GM23338 (cell line): ENCODE data around the gene PMEL.

Source experiments
- CREB1 ChIP-seq: fragments of 250-450 bp; sonication (Bioruptor Pico); IDR thresholded peaks from 2 replicates; pipeline ENCODE4 v1.5.0; 2020; ENCODE audit warnings: low read depth, mild to moderate bottlenecking, moderate library complexity
- EZH2 ChIP-seq: fragments of 200-600 bp; sonication (generic); IDR thresholded peaks from one replicate; pipeline ENCODE4 v1.8.0; 2017; ENCODE audit warnings: antibody characterized with exemption, mild to moderate bottlenecking, low read depth; ENCODE audit not compliant: unreplicated experiment
- EZH2phosphoT487 ChIP-seq: fragments of 200-600 bp; sonication (generic); IDR thresholded peaks from one replicate; pipeline ENCODE4 v1.8.1; 2018; ENCODE audit warnings: antibody characterized with exemption; ENCODE audit not compliant: unreplicated experiment
- POLR2AphosphoS5 ChIP-seq: IDR thresholded peaks from 2 replicates; pipeline ENCODE4 v1.6.1; 2016; ENCODE audit warnings: antibody characterized with exemption, low read depth
- ZNF114 ChIP-seq: fragments of 250-450 bp; sonication (Bioruptor Pico); IDR thresholded peaks from 2 replicates; pipeline ENCODE4 v1.5.0; 2020; ENCODE audit warnings: mild to moderate bottlenecking, moderate library complexity
- ZNF331 ChIP-seq: fragments of 250-450 bp; sonication (Bioruptor Pico); IDR thresholded peaks from 2 replicates; pipeline ENCODE4 v1.5.0; 2020; ENCODE audit warnings: low read depth, mild to moderate bottlenecking, moderate library complexity
- TF ChIP-seq, protein P1 (sequence below), 2 experiments: fragments of 200-600 bp in 1 of 2; sonication (generic) in 1 of 2; conservative IDR thresholded peaks; 2 replicates each; pipeline versions ENCODE4 v1.5.1 to v1.6.1; 2016 to 2017; ENCODE audit warnings: antibody characterized with exemption in 2 of 2, low read depth in 2 of 2, mild to moderate bottlenecking in 2 of 2, moderate library complexity in 1 of 2
- TF ChIP-seq, protein P2 (sequence below): IDR thresholded peaks from one replicate; pipeline ENCODE4 v1.6.1; 2018; ENCODE audit warnings: antibody characterized with exemption; ENCODE audit not compliant: unreplicated experiment

- TF ChIP-seq POLR2AphosphoS5 (no peak), EZH2 (no peak), ZNF331 (CRISPR knock-in tag) (no peak), CREB1 (CRISPR knock-in tag) (no peak), EZH2phosphoT487 (no peak), ZNF114 (CRISPR knock-in tag) (no peak)
- TF ChIP-seq, protein P1, sequence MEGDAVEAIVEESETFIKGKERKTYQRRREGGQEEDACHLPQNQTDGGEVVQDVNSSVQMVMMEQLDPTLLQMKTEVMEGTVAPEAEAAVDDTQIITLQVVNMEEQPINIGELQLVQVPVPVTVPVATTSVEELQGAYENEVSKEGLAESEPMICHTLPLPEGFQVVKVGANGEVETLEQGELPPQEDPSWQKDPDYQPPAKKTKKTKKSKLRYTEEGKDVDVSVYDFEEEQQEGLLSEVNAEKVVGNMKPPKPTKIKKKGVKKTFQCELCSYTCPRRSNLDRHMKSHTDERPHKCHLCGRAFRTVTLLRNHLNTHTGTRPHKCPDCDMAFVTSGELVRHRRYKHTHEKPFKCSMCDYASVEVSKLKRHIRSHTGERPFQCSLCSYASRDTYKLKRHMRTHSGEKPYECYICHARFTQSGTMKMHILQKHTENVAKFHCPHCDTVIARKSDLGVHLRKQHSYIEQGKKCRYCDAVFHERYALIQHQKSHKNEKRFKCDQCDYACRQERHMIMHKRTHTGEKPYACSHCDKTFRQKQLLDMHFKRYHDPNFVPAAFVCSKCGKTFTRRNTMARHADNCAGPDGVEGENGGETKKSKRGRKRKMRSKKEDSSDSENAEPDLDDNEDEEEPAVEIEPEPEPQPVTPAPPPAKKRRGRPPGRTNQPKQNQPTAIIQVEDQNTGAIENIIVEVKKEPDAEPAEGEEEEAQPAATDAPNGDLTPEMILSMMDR (conservative IDR thresholded peaks at IDR 0.05; ENCODE audit: low read depth in 2 of 2): no peak
- TF ChIP-seq, protein P2, sequence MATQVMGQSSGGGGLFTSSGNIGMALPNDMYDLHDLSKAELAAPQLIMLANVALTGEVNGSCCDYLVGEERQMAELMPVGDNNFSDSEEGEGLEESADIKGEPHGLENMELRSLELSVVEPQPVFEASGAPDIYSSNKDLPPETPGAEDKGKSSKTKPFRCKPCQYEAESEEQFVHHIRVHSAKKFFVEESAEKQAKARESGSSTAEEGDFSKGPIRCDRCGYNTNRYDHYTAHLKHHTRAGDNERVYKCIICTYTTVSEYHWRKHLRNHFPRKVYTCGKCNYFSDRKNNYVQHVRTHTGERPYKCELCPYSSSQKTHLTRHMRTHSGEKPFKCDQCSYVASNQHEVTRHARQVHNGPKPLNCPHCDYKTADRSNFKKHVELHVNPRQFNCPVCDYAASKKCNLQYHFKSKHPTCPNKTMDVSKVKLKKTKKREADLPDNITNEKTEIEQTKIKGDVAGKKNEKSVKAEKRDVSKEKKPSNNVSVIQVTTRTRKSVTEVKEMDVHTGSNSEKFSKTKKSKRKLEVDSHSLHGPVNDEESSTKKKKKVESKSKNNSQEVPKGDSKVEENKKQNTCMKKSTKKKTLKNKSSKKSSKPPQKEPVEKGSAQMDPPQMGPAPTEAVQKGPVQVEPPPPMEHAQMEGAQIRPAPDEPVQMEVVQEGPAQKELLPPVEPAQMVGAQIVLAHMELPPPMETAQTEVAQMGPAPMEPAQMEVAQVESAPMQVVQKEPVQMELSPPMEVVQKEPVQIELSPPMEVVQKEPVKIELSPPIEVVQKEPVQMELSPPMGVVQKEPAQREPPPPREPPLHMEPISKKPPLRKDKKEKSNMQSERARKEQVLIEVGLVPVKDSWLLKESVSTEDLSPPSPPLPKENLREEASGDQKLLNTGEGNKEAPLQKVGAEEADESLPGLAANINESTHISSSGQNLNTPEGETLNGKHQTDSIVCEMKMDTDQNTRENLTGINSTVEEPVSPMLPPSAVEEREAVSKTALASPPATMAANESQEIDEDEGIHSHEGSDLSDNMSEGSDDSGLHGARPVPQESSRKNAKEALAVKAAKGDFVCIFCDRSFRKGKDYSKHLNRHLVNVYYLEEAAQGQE: no peak
These were observed 23.8 kb downstream of the PMEL start for GRCh38 chr12:55942055-55942454.
